Measurements from ENCODE around the gene USP47. TPM values are rescaled to one million over a fixed set of nuclear protein-coding genes. Genes with fewer than 3 reads are reported as not detected.

USP47 gene
- total RNA-seq, 4 donors from 2014 or later: 72.7 to 125 (median 86.6) TPM

- no peak for TF ChIP-seq CTCF (IDR thresholded peaks at IDR 0.05; ENCODE audit: low read depth)
These were observed 95.7 kb downstream of the USP47 start for GRCh38 chr11:11937433-11937832.

- no peak for TF ChIP-seq CTCF (IDR thresholded peaks at IDR 0.05; ENCODE audit: low read depth)
These were observed 96.2 kb downstream of the USP47 start for GRCh38 chr11:11937957-11938356.

GRCh38 chr11:11940551-11940950 lies 98.8 kb downstream of the USP47 start:
- TF ChIP-seq CTCF (IDR thresholded peaks at IDR 0.05; ENCODE audit: low read depth): no peak

- no peak for TF ChIP-seq CTCF (IDR thresholded peaks at IDR 0.05; ENCODE audit: low read depth)
These were observed 100.9 kb downstream of the USP47 start for GRCh38 chr11:11942668-11943067.

GRCh38 chr11:11944444-11944843 lies 102.7 kb downstream of the USP47 start:
- TF ChIP-seq CTCF (IDR thresholded peaks at IDR 0.05; ENCODE audit: low read depth): no peak

GRCh38 chr11:11946180-11946579 lies 104.4 kb downstream of the USP47 start:
- no peak for TF ChIP-seq CTCF (IDR thresholded peaks at IDR 0.05; ENCODE audit: low read depth)

- TF ChIP-seq CTCF (IDR thresholded peaks at IDR 0.05; ENCODE audit: low read depth): no peak
These were observed 105.1 kb downstream of the USP47 start for GRCh38 chr11:11946878-11947277.

All from subcutaneous adipose tissue (tissue), 4 donors.